H9 (cell line): ENCODE data around the gene TMEM181. TPM values are rescaled to one million over a fixed set of nuclear protein-coding genes. Genes with fewer than 3 reads are reported as not detected.

Experiments used
- DNase-seq: peaks from one replicate; pipeline ENCODE4 v3.0.0-alpha.2; 2017
- H2AFZ ChIP-seq: one replicate; pipeline ENCODE4 v1.6.1; 2013; ENCODE audit warnings: mild to moderate bottlenecking, low read length, control low read depth, moderate library complexity
- H2AK5ac ChIP-seq: 2 replicates; pipeline ENCODE4 v1.6.1; 2013; ENCODE audit warnings: low read length, control low read depth, mixed read lengths; ENCODE audit not compliant: insufficient read length
- H2BK120ac ChIP-seq: one replicate; pipeline ENCODE4 v1.6.1; 2013; ENCODE audit warnings: low read depth, mild to moderate bottlenecking, low read length, control low read depth, inconsistent platforms; ENCODE audit not compliant: poor library complexity, severe bottlenecking
- H2BK12ac ChIP-seq: 2 replicates; pipeline ENCODE4 v1.6.1; 2013; ENCODE audit warnings: low read length, control low read depth, mixed read lengths, low read depth; ENCODE audit not compliant: insufficient read length
- H2BK15ac ChIP-seq: 2 replicates; pipeline ENCODE4 v1.6.1; 2013; ENCODE audit warnings: low read depth, low read length, control low read depth
- H2BK20ac ChIP-seq: one replicate; pipeline ENCODE4 v1.6.1; 2013; ENCODE audit warnings: low read depth, mild to moderate bottlenecking, low read length, control low read depth, inconsistent platforms; ENCODE audit not compliant: poor library complexity, severe bottlenecking
- H2BK5ac ChIP-seq: 2 replicates; pipeline ENCODE4 v1.6.1; 2013; ENCODE audit warnings: low read length, control low read depth, mixed read lengths; ENCODE audit not compliant: insufficient read length
- H3K14ac ChIP-seq: 2 replicates; pipeline ENCODE4 v1.6.1; 2013; ENCODE audit warnings: low read length, control low read depth; ENCODE audit not compliant: insufficient read depth
- H3K18ac ChIP-seq: 2 replicates; pipeline ENCODE4 v1.6.1; 2013; ENCODE audit warnings: low read depth, mild to moderate bottlenecking, mixed read lengths, low read length, control low read depth; ENCODE audit not compliant: insufficient read length
- H3K23ac ChIP-seq: 2 replicates; pipeline ENCODE4 v1.6.1; 2013; ENCODE audit warnings: low read length, control low read depth, mixed read lengths, low read depth; ENCODE audit not compliant: insufficient read length
- H3K23me2 ChIP-seq: 2 replicates; pipeline ENCODE4 v1.6.1; 2013; ENCODE audit warnings: low read depth, mild to moderate bottlenecking, mixed read lengths, low read length, control low read depth; ENCODE audit not compliant: insufficient read length, poor library complexity, severe bottlenecking
- H3K27ac ChIP-seq: 2 replicates; pipeline ENCODE4 v1.5.1; 2013; ENCODE audit warnings: low read length, control low read depth, mixed read lengths, low read depth; ENCODE audit not compliant: insufficient read length
- H3K27me3 ChIP-seq: 2 replicates; pipeline ENCODE4 v1.6.1; 2013; ENCODE audit warnings: low read length, control low read depth, inconsistent platforms; ENCODE audit not compliant: insufficient read depth
- H3K4ac ChIP-seq: 2 replicates; pipeline ENCODE4 v1.6.1; 2013; ENCODE audit warnings: low read depth, mild to moderate bottlenecking, control low read depth, inconsistent platforms, low read length, moderate library complexity
- H3K4me1 ChIP-seq: 2 replicates; pipeline ENCODE4 v1.6.1; 2013; ENCODE audit warnings: low read length, control low read depth, inconsistent platforms; ENCODE audit not compliant: insufficient read depth
- H3K4me2 ChIP-seq: 2 replicates; pipeline ENCODE4 v1.6.1; 2013; ENCODE audit warnings: low read length, control low read depth, mixed read lengths; ENCODE audit not compliant: insufficient read length, insufficient read depth
- H3K56ac ChIP-seq: 2 replicates; pipeline ENCODE4 v1.6.1; 2013; ENCODE audit warnings: low read depth, mild to moderate bottlenecking, mixed read lengths, low read length, control low read depth; ENCODE audit not compliant: insufficient read length
- H3K79me1 ChIP-seq: 2 replicates; pipeline ENCODE4 v1.6.1; 2013; ENCODE audit warnings: low read depth, mild to moderate bottlenecking, moderate library complexity, low read length, control low read depth, inconsistent platforms; ENCODE audit not compliant: insufficient read depth, poor library complexity, severe bottlenecking
- H3K79me2 ChIP-seq: 2 replicates; pipeline ENCODE4 v1.6.1; 2013; ENCODE audit warnings: low read length, control low read depth, inconsistent platforms; ENCODE audit not compliant: insufficient read depth
- H3K9ac ChIP-seq: 2 replicates; pipeline ENCODE4 v1.6.1; 2013; ENCODE audit warnings: low read length, control low read depth, mixed read lengths; ENCODE audit not compliant: insufficient read length; ENCODE audit errors: extremely low read depth
- H3K9me3 ChIP-seq: one replicate; pipeline ENCODE4 v1.6.1; 2013; ENCODE audit warnings: low read depth, low read length, inconsistent platforms; ENCODE audit not compliant: control insufficient read depth
- H3T11ph ChIP-seq: one replicate; pipeline ENCODE4 v1.6.1; 2013; ENCODE audit warnings: mild to moderate bottlenecking, low read length, control low read depth, inconsistent platforms
- H4K20me1 ChIP-seq: one replicate; pipeline ENCODE4 v1.6.1; 2013; ENCODE audit not compliant: control insufficient read depth, insufficient read length, insufficient read depth
- H4K5ac ChIP-seq: 2 replicates; pipeline ENCODE4 v1.6.1; 2013; ENCODE audit warnings: low read depth, mild to moderate bottlenecking, mixed read lengths, low read length, control low read depth; ENCODE audit not compliant: insufficient read length
- H4K8ac ChIP-seq: replicated peaks from 2 replicates; pipeline ENCODE4 v1.6.1; 2013; ENCODE audit warnings: low read length, control low read depth, mixed read lengths, low read depth; ENCODE audit not compliant: insufficient read length
- H4K91ac ChIP-seq: 2 replicates; pipeline ENCODE4 v1.6.1; 2013; ENCODE audit warnings: low read depth, mild to moderate bottlenecking, moderate library complexity, mixed read lengths, low read length, control low read depth; ENCODE audit not compliant: insufficient read length
- H3K27ac Mint-ChIP-seq, 3 experiments: 2 replicates in 2 of 3; 3 replicates in 1 of 3; pipeline ENCODE4 v1.8.0; 2020 to 2021; ENCODE audit warnings: mixed read lengths in 3 of 3, mild to moderate bottlenecking in 1 of 3, moderate library complexity in 1 of 3
- H3K27me3 Mint-ChIP-seq: 2 replicates; pipeline ENCODE4 v1.8.0; 2021; ENCODE audit warnings: low read depth, mild to moderate bottlenecking, moderate library complexity, mixed read lengths
- H3K36me3 Mint-ChIP-seq, 3 experiments: 2 replicates in 2 of 3; 3 replicates in 1 of 3; pipeline ENCODE4 v1.8.0; 2020 to 2021; ENCODE audit warnings: low read depth in 3 of 3, mixed read lengths in 3 of 3; ENCODE audit not compliant: insufficient read depth in 1 of 3
- H3K4me1 Mint-ChIP-seq, 2 experiments: 2 replicates each; pipeline ENCODE4 v1.8.0; 2020; ENCODE audit warnings: mixed read lengths in 2 of 2
- H3K4me3 Mint-ChIP-seq, 2 experiments: 2 replicates in 1 of 2; 3 replicates in 1 of 2; pipeline ENCODE4 v1.8.0; 2020 to 2021; ENCODE audit warnings: mild to moderate bottlenecking in 2 of 2, mixed read lengths in 2 of 2, moderate library complexity in 1 of 2
- H3K9me3 Mint-ChIP-seq, 2 experiments: 2 replicates in 1 of 2; 3 replicates in 1 of 2; pipeline ENCODE4 v1.8.0; 2020; ENCODE audit warnings: mild to moderate bottlenecking in 2 of 2, mixed read lengths in 2 of 2, moderate library complexity in 1 of 2
- CTCF ChIP-seq: fragments of 200-600 bp; sonication (generic); conservative IDR thresholded peaks from 3 replicates; pipeline ENCODE4 v1.8.0; 2021; ENCODE audit warnings: antibody characterized with exemption, mild to moderate bottlenecking
- WGBS: extraction: QIAGEN DNeasy Blood & Tissue Kit; methylation state at CpG from one replicate; pipeline ENCODE4 v1.1.7; 2013; ENCODE audit warnings: missing lambda C conversion rate, low lambda C conversion rate, mixed read lengths; ENCODE audit not compliant: insufficient read length; ENCODE audit errors: extremely low coverage; 5-methylcytosine and 5-hydroxymethylcytosine counted together
- total RNA-seq: library from RNA; stranded (reverse); gene quantifications from 2 replicates; pipeline ENCODE4 v1.2.1, GENCODE V29; 2021

TMEM181 gene
- total RNA-seq, 1 experiment from 2014 or later, result 24.4 TPM

- no peak overlapping the region for H2BK12ac ChIP-seq
- no peaks in the 10 kb centered on the region for H3K27me3 ChIP-seq
- no peaks in the 10 kb centered on the region for H3K79me1 ChIP-seq
- TF ChIP-seq CTCF, result peak; percentile 47
- H4K8ac ChIP-seq, result no peak overlapping the region
- no peak overlapping the region for H3K4me2 ChIP-seq
- WGBS, result no CpG with 5 or more reads among the region's 3 CpGs
- H3K9ac ChIP-seq, result no peak overlapping the region
- no peak overlapping the region for H2AFZ ChIP-seq
- H4K5ac ChIP-seq, result no peak overlapping the region
- no peak overlapping the region for H3K56ac ChIP-seq
- no peak overlapping the region for H4K91ac ChIP-seq
- H4K20me1 ChIP-seq, result peaks cover 1% of the 10 kb centered on the region
- H3K36me3 Mint-ChIP-seq, result no peaks in the 10 kb centered on the region
- no peak overlapping the region for H2AK5ac ChIP-seq
- H3K79me2 ChIP-seq, result no peaks in the 10 kb centered on the region
- no peak overlapping the region for H3K4ac ChIP-seq
- peaks cover 9% of the 10 kb centered on the region for H3K27me3 Mint-ChIP-seq
- no peak overlapping the region for H2BK5ac ChIP-seq
- no peak overlapping the region for H3K27ac Mint-ChIP-seq
- no peak overlapping the region for H3K14ac ChIP-seq
- no peaks in the 10 kb centered on the region for H3K4me1 ChIP-seq
- DNase-seq, result no peak
- no peaks in the 10 kb centered on the region for H3K9me3 Mint-ChIP-seq
- no peak overlapping the region for H2BK15ac ChIP-seq
- no peak overlapping the region for H2BK120ac ChIP-seq
- no peak overlapping the region for H3T11ph ChIP-seq
- H3K18ac ChIP-seq, result no peak overlapping the region
- peaks cover 23 to 26% of the 10 kb centered on the region in 2 experiments for H3K4me1 Mint-ChIP-seq
- no peak overlapping the region for H2BK20ac ChIP-seq
- no peak overlapping the region for H3K27ac ChIP-seq
- H3K9me3 ChIP-seq, result no peaks in the 10 kb centered on the region
- no peak overlapping the region for H3K4me3 Mint-ChIP-seq
- no peak overlapping the region for H3K23ac ChIP-seq
- no peaks in the 10 kb centered on the region for H3K23me2 ChIP-seq
Measured at GRCh38 chr6:158661156-158661685, 101.3 kb downstream of the TMEM181 start.
